T-helper 1 cell treated with Interleukin-12 subunit alpha and Interleukin-12 subunit beta and Interleukin-4 antibody, amounts not matched to agents 30 ng/mL and 1 ng/mL, for 36 hours (primary cell): ENCODE results near the gene CDC42EP1. TPM values are rescaled to one million over a fixed set of nuclear protein-coding genes. Genes with fewer than 3 reads are reported as not detected.
"Not testable (repeated sequence)": the region's sequence is repeated elsewhere in the genome, so short reads cannot be mapped to it uniquely, and the experiment has no call there.

Experiments used
- intact Hi-C: fragments of 100-400 bp; cut with micrococcal nuclease; formaldehyde crosslinking; loops from one replicate; pipeline ENCODE4 v1.15.1; 2024
- total RNA-seq: library from RNA; stranded (reverse); gene quantifications from 2 replicates; pipeline ENCODE4 v1.2.3, GENCODE V29; 2022

The CDC42EP1 gene
- 1.9 and 2.3 TPM in 2 replicates for total RNA-seq

GRCh38 chr22:37559901-37560607 lies at the start of gene CDC42EP1:
TSS of gene CDC42EP1 (plus strand) at chr22:37560480. CDS start at chr22:37566350, 5,870 bp downstream.
- intact Hi-C loops: loop anchor here (10.0 kb wide), 1 partner anchor 785 kb away; the partner anchor contains the start of gene IFT27

GRCh38 chr22:37511395-37512104 lies 48.7 kb upstream of the CDC42EP1 start:
- intact Hi-C loops: no loop called here

- intact Hi-C loops: no loop called here
Measured at GRCh38 chr22:37514526-37515051, 45.7 kb upstream of the CDC42EP1 start.

GRCh38 chr22:37515901-37516300 lies 44.4 kb upstream of the CDC42EP1 start:
- intact Hi-C loops: no loop called here

- intact Hi-C loops: no loop called here
Measured at GRCh38 chr22:37516456-37516855, 43.8 kb upstream of the CDC42EP1 start.

- intact Hi-C loops: no loop called here
Measured at GRCh38 chr22:37517826-37518450, 42.3 kb upstream of the CDC42EP1 start.

GRCh38 chr22:37518509-37519267 lies 41.6 kb upstream of the CDC42EP1 start:
- intact Hi-C loops: no loop called here

- intact Hi-C loops: no loop called here
Measured at GRCh38 chr22:37519268-37520195, 40.7 kb upstream of the CDC42EP1 start, which contains the start of gene CARD10. TSS of gene CARD10 (minus strand) at chr22:37519415. CDS start at chr22:37519200, 215 bp downstream.

GRCh38 chr22:37520776-37521191 lies 39.5 kb upstream of the CDC42EP1 start:
- intact Hi-C loops: no loop called here

GRCh38 chr22:37521236-37521739 lies 39.0 kb upstream of the CDC42EP1 start:
- intact Hi-C loops: no loop called here

GRCh38 chr22:37522482-37522881 lies 37.8 kb upstream of the CDC42EP1 start:
- intact Hi-C loops: no loop called here

GRCh38 chr22:37525073-37525745 lies 35.1 kb upstream of the CDC42EP1 start:
- intact Hi-C loops: no loop called here

- intact Hi-C loops: no loop called here
Measured at GRCh38 chr22:37525746-37526350, 34.4 kb upstream of the CDC42EP1 start.

GRCh38 chr22:37526376-37526775 lies 33.9 kb upstream of the CDC42EP1 start:
- intact Hi-C loops: no loop called here

- intact Hi-C loops: not testable (repeated sequence)
Measured at GRCh38 chr22:37527081-37527752, 33.1 kb upstream of the CDC42EP1 start.

GRCh38 chr22:37527952-37528351 lies 32.3 kb upstream of the CDC42EP1 start:
- intact Hi-C loops: not testable (repeated sequence)

- intact Hi-C loops: no loop called here
Measured at GRCh38 chr22:37529652-37530345, 30.5 kb upstream of the CDC42EP1 start.

GRCh38 chr22:37533995-37534394 lies 26.3 kb upstream of the CDC42EP1 start:
- intact Hi-C loops: no loop called here
